Skeletal muscle tissue (tissue), 4 donors: ENCODE results near the gene PITRM1. TPM values are rescaled to one million over a fixed set of nuclear protein-coding genes. Genes with fewer than 3 reads are reported as not detected.
A peak's percentile ranks its signal among the peaks of the same experiment; 100 is the strongest.

Source experiments
- H3K27ac ChIP-seq: one replicate; pipeline ENCODE4 v1.7.0; 2013; ENCODE audit warnings: mild to moderate bottlenecking, low read depth, low read length, inconsistent platforms
- H3K27me3 ChIP-seq, 3 donors: one replicate each; pipeline ENCODE4 v1.7.0; 2013; ENCODE audit warnings: low read length in 3 of 3; ENCODE audit not compliant: control insufficient read depth in 3 of 3, insufficient read depth in 3 of 3
- H3K36me3 ChIP-seq, 3 donors: one replicate each; pipeline ENCODE4 v1.7.0; 2013; ENCODE audit warnings: low read length in 3 of 3; ENCODE audit not compliant: control insufficient read depth in 3 of 3, insufficient read depth in 3 of 3
- H3K4me1 ChIP-seq, 3 donors: one replicate each; pipeline ENCODE4 v1.7.0; 2013; ENCODE audit warnings: low read length in 3 of 3, mild to moderate bottlenecking in 3 of 3; ENCODE audit not compliant: control insufficient read depth in 3 of 3, insufficient read depth in 3 of 3
- H3K4me3 ChIP-seq, 3 donors: one replicate each; pipeline ENCODE4 v1.7.0; 2013; ENCODE audit warnings: low read length in 3 of 3
- H3K9ac ChIP-seq, 3 donors: one replicate each; pipeline ENCODE4 v1.7.0; 2013; ENCODE audit warnings: low read length in 3 of 3, mild to moderate bottlenecking in 3 of 3, moderate library complexity in 2 of 3, low read depth in 1 of 3
- H3K9me3 ChIP-seq, 3 donors: one replicate each; pipeline ENCODE4 v1.7.0; 2013; ENCODE audit warnings: low read length in 3 of 3; ENCODE audit not compliant: control insufficient read depth in 3 of 3
- total RNA-seq: library from RNA; depleted of rRNA; stranded (reverse); fragments of >200 nt; gene quantifications from one replicate; pipeline ENCODE4 v1.2.3, GENCODE V29; 2014
- donor health status: Osteomylitis.

PITRM1 gene
- total RNA-seq, 1 donor from 2014 or later, result 44.9 TPM

DNA sequence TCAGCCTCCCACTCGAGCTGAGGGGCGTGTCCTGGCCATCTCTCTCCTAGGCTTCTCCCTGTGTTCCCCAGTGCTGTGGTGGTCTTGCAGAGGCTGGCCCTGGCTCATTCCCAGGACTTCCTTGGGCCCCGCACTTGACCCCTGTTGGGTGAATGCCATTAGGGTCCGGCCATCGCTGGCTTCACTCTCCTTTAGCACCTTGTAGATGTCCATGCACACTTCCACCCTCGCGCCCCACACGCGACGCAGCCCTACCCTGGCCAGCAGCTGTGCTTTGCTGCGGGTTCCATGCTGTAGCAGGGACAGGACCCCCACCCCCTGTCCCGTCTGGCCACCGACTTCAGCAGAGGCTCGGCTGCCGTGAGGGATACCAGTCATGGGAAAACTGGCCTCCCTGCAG, 46.3 kb downstream of the PITRM1 start:
- H3K27ac ChIP-seq, result peak overlapping the region; percentile 68
- H3K9me3 ChIP-seq, result no peaks in the 10 kb centered on the region
- peaks cover 10 to 15% (median 14%) of the 10 kb centered on the region in 3 donors for H3K36me3 ChIP-seq
- peak overlapping the region in 1 of 3 donors; percentile 76 for H3K9ac ChIP-seq
- no peaks in the 10 kb centered on the region for H3K27me3 ChIP-seq
- H3K4me1 ChIP-seq, result peaks cover 14 to 27% (median 21%) of the 10 kb centered on the region in 3 donors
- no peak overlapping the region for H3K4me3 ChIP-seq

DNA sequence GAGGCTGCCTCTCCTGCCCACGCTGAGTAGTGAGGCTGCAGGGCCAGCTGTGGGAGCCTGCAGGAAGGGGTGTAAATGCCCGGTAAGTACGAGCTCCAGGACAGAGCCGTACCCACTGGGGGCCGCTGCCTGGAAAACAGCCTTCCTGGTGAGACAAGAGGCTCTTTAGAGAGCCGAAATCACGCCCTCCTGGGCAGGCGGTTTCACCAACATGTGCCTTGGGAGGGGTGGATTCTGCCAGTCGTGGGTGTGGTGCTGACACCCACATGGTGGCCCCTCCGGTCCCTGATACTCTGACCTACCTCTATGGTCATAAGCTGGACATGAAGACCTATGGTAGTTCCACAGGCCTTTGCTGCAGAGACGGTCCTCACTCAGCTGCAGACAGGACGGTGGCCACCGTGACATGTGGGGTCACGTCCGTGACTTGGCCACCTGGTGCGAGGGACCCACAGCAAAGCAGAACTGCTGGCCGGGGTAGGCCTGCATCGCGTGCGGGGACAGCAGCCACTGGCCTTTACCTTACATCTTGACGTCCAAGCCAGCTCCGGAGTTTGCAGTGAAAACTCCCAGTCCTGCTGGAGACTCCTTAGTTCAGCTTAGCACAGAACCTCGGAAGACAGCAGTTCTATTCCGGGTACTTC, 46.9 kb downstream of the PITRM1 start:
- H3K4me1 ChIP-seq, result peaks cover 14 to 25% (median 19%) of the 10 kb centered on the region in 3 donors
- no peaks in the 10 kb centered on the region for H3K27me3 ChIP-seq
- H3K9me3 ChIP-seq, result no peaks in the 10 kb centered on the region
- no peak overlapping the region for H3K27ac ChIP-seq
- H3K36me3 ChIP-seq, result peaks cover 10 to 15% (median 14%) of the 10 kb centered on the region in 3 donors
- H3K9ac ChIP-seq, result no peak overlapping the region
- H3K4me3 ChIP-seq, result no peak overlapping the region

DNA sequence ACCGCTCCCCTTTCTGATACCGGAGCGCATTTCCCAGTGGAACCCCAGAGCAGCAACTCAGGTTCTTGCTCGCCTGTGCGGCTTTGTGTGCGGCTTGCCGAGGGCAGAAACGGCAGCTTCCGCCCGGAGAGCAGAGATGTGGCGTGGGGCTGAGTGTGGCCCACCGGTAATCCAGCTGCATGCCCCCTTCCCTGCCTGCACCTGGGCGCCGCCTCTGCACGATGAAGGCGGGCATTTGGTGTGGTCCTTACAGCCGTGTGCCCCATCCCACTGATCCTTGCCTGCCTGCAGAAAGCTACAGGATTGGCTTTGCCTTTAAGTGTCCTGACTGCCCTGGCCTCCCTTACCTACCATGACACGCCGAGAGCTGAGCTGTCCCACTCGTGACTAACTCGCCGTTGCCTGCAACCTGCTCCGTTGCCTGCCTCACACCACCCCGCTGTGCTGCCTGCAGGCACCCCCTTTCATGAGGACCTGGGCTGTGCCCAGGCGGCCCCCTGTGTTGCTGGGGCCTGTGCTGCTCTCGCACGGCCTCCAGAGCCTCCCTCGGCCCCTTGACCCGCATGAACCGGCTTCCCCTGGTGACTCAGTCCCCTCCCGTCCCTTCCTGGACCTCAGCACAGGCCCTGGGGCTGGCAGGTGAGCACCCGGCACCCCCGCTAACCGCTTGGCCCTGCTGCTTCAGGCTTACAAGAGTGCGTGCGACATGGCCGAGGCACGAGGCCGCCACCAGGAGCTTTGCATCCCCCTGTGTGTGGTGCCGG, 48.0 kb downstream of the PITRM1 start:
- Histone ChIP-seq H3K27ac (no peak overlapping the region), H3K36me3 (peaks cover 5 to 9% (median 8%) of the 10 kb centered on the region in 3 donors), H3K27me3 (no peaks in the 10 kb centered on the region), H3K4me1 (peaks cover 14 to 25% (median 19%) of the 10 kb centered on the region in 3 donors), H3K4me3 (no peak overlapping the region), H3K9ac (no peak overlapping the region), H3K9me3 (no peaks in the 10 kb centered on the region)

DNA sequence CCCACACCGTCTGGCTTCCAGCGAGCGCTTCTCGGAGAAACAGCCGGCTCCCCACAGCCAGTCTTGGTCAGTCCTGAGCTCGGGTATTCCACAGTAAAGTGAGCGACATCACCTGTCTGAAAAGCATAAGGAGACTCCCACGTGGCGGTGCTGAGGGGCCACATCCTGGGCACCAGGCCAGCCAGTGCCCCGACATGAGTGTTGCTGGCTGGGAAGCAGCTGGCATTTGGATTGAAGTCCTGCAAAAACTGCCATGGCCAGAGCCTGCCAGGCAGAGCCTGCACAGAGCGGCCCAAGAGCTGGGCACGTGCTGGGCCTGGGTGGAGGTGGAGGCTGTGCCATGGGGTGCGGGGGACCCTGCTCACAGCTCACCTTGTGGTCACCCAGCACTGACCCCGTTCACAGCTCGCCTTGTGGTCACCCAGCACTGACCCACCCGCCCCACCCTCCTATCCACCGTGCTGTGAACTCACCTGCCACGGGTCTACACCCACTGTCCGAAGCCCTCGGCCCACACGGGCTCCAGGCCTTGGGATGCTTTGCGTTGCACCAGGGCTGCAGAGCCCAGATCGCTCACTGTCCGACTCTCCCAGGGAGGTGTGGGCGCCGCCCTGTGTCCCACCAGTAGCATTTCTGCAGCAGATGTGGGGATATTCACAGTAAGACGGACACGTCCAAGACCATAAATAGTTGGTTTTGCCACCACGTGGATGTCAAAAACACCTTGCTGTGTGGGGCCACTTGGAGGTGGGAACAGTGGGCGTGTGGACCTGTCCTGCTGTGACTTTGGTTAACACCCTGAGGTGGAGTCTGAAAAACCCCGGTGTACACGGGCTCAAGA, 48.8 kb downstream of the PITRM1 start:
- peaks cover 14 to 25% (median 19%) of the 10 kb centered on the region in 3 donors for H3K4me1 ChIP-seq
- H3K9ac ChIP-seq, result no peak overlapping the region
- no peaks in the 10 kb centered on the region for H3K27me3 ChIP-seq
- peaks cover 5 to 11% (median 6%) of the 10 kb centered on the region in 3 donors for H3K36me3 ChIP-seq
- no peak overlapping the region for H3K27ac ChIP-seq
- H3K4me3 ChIP-seq, result no peak overlapping the region
- no peaks in the 10 kb centered on the region for H3K9me3 ChIP-seq

DNA sequence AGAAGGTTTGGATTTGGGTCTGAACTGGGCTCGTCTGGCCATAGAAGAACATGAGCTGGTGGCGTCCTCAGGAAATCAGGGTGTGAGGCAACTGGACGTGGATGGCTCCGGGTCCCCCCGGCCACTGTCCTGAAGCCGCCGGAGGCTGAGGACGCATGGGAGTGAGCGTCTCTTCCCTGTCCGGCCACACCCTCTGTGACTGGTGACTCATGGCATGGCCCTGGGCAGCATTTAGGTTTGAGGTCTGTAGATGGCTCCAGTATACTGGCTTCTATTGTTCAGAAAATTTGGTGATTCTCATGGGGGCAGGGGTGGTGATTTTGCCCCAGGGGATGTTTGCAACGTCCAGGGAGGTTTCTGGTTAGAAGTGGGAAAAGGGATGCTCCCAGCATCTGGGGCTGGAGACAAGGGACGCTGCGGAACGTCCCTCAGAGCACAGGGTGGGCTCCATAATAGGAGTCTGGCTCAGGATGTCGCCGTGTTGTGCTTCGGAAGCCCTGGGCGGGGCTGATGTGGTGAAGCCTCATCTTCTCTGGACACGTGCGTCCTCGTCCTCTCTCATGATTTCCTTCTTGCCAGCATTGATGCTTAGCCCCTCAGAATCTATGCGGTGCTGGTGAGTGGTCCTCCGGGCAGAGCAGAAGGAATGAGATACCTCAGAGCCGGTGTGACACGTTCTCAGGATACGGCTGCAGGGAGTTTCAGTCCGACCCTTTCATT, 49.9 kb downstream of the PITRM1 start:
- peaks cover 14 to 20% (median 16%) of the 10 kb centered on the region in 3 donors for H3K4me1 ChIP-seq
- no peak overlapping the region for H3K27ac ChIP-seq
- no peaks in the 10 kb centered on the region for H3K9me3 ChIP-seq
- H3K4me3 ChIP-seq, result no peak overlapping the region
- H3K27me3 ChIP-seq, result no peaks in the 10 kb centered on the region
- H3K9ac ChIP-seq, result no peak overlapping the region
- H3K36me3 ChIP-seq, result peaks cover 9 to 14% (median 11%) of the 10 kb centered on the region in 3 donors

DNA sequence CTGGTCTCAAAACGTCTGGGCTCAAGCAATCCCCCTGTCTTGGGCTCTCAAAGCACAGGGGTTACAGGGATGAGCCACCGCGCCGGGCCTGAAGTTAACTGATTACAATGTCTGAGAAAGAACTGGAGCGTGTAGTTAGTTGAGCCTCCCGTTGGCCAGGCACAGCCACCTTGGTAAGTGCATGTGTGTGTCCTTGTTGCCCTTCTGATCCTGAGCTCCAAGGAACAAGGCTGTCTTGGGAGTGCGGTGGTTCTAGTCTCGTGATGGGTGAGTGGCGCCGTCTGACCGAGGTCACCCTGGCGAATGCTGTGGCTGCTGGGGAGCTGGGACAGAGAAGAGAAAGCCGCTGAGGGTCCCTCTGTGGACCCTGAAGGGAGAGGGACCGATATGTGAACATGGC, 50.5 kb downstream of the PITRM1 start:
- Histone ChIP-seq H3K27ac (no peak overlapping the region), H3K4me3 (no peak overlapping the region), H3K36me3 (peaks cover 9 to 20% (median 11%) of the 10 kb centered on the region in 3 donors), H3K9ac (no peak overlapping the region), H3K9me3 (no peaks in the 10 kb centered on the region), H3K27me3 (no peaks in the 10 kb centered on the region), H3K4me1 (peaks cover 8 to 14% (median 10%) of the 10 kb centered on the region in 3 donors)

DNA sequence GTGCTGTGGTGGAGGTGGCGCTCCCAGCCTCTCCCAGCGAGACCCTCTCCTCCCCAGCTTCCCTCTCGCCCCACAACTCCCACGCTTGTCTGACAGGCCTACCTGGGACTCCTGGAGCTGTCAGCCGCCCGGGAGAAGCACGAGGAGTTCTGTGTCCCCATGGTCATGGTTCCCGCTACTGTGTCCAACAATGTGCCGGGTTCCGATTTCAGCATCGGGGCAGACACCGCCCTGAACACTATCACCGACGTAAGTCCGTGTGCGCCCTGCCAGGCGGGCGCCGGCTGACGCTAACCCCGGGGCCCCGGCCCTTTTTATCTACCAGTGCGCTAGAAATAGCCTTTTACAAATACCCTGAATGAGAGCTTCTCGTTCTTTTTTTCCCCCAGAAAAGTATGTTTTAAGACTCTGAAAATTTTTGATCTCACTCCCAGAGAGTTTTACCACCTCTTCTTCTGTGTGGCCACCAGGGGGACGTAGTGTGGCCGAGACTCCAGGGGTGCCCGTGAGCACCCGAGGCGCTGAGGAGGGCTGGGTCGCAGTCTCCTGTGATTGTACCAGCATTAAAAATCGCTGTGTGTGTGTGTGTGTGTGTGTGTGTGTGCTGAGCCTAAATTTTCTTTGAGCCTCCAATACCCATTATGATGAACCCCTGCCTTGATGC, 52.7 kb downstream of the PITRM1 start:
- Histone ChIP-seq H3K4me3 (no peak overlapping the region), H3K4me1 (no peaks in the 10 kb centered on the region), H3K9me3 (no peaks in the 10 kb centered on the region), H3K27me3 (no peaks in the 10 kb centered on the region), H3K9ac (no peak overlapping the region), H3K36me3 (peaks cover 11 to 24% (median 14%) of the 10 kb centered on the region in 3 donors), H3K27ac (no peak overlapping the region)

DNA sequence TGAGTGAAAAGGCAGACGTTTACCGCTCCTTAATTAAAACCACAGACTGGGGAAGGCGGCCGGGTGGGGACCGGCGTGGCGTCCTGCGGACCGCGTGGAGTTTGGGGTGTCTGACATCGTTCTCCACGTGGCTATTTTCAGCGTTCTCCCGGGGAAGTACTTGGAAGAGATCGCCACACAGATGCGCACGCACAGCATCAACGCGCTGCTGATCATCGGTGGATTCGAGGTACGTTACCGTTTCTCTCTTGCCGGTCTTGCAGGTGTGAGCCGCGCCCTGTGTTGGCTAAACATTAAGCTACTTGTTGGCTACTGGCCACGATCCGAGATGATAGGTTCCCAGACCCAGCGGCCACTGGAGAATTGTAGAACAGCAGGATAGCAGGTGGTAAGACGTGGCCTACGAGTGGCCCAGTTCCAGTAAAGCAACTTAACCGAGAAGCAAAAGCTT, 53.9 kb downstream of the PITRM1 start:
- Histone ChIP-seq H3K4me3 (no peak overlapping the region), H3K27me3 (no peaks in the 10 kb centered on the region), H3K4me1 (no peaks in the 10 kb centered on the region), H3K9me3 (no peaks in the 10 kb centered on the region), H3K9ac (no peak overlapping the region), H3K36me3 (peaks cover 13 to 28% (median 14%) of the 10 kb centered on the region in 3 donors), H3K27ac (no peak overlapping the region)

DNA sequence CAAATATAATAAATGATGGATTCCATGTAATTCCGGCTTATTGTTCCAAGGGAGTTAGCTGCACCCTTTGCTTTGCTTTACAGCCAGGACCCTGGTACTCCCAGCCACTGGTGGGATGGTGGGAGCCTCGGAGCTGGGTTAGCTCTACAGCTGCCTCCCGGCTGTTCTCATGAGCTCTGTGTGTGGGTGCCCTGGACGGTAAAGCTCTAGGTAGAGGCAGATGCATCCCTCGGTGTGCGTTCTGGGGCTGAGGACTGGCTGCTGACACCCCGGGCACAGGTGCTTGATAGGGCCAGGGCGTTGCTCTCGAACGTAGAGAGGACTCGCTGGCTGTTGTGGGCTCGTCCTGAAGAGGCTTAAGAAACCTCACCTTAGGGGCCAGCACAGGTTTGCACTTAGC, 55.1 kb downstream of the PITRM1 start:
- no peak overlapping the region for H3K27ac ChIP-seq
- no peak overlapping the region for H3K4me3 ChIP-seq
- H3K4me1 ChIP-seq, result no peaks in the 10 kb centered on the region
- H3K9me3 ChIP-seq, result no peaks in the 10 kb centered on the region
- no peaks in the 10 kb centered on the region for H3K27me3 ChIP-seq
- H3K36me3 ChIP-seq, result peaks cover 11 to 21% (median 15%) of the 10 kb centered on the region in 3 donors
- no peak overlapping the region for H3K9ac ChIP-seq
